SK-N-SH treated with all-trans-retinoic acid at 6 μM for 48 hours (cell line): Measurements from ENCODE around the gene C17orf75.

Source experiments
- CSDC2 ChIP-seq: fragments of 250-450 bp; sonication (Bioruptor Pico); IDR thresholded peaks from 2 replicates; pipeline ENCODE4 v1.5.0; 2020; ENCODE audit warnings: mild to moderate bottlenecking, moderate library complexity
- PATZ1 ChIP-seq: fragments of 250-450 bp; sonication (Bioruptor Pico); IDR thresholded peaks from 2 replicates; pipeline ENCODE4 v1.8.0; 2020; ENCODE audit warnings: mild to moderate bottlenecking, moderate library complexity, borderline replicate concordance
- RARB ChIP-seq: fragments of 250-450 bp; sonication (Bioruptor Pico); IDR thresholded peaks from 2 replicates; pipeline ENCODE4 v1.8.0; 2021; ENCODE audit warnings: mild to moderate bottlenecking, moderate library complexity
- ZNF70 ChIP-seq: fragments of 450-650 bp; formaldehyde crosslinking; IDR thresholded peaks from 2 replicates; pipeline ENCODE4 v1.5.0; 2020; ENCODE audit warnings: mild to moderate bottlenecking, moderate library complexity

DNA sequence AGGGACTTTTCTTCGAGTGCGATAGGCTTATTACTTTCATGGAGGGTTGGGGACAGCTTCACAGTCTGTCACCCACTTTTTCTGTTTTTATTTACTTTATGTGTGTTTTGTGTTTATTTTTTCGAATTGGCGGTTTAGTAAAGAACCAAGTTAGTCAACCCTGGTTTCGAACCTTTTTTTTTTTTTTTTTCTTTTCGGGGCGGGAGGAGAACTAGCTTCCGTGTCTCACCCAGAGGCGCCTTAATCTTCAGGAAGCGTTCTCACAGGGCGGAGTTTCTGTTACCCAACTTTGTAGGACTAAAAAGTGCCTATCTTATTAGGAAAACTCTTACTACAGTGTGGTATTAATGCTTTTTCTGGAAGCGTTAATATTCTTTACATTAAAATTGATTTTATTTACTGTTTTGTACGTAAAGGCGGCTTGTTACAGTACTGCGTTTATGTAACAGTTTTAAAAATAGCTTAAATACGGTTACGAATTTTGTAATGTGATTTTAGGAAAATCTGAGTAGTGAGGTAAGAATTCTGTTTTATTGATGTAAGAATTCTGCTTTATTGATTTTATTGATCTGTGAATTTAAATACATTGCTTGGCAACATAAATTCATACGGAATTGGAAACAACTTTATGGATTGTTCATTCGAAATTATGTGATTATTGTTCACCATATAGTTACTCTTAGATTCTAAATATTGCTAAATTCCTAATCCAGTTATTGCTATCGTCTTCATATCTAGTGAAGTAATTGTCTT lies 8.9 kb upstream of the C17orf75 start:
- TF ChIP-seq ZNF70 (CRISPR knock-in tag) (no peak), PATZ1 (CRISPR knock-in tag) (no peak), CSDC2 (CRISPR knock-in tag) (no peak), RARB (CRISPR knock-in tag) (no peak)
